ENCODE data around the gene NUDCD3. TPM values are rescaled to one million over a fixed set of nuclear protein-coding genes. Genes with fewer than 3 reads are reported as not detected.

NUDCD3 gene
- total RNA-seq, 1 donor = 54.3 TPM

DNA sequence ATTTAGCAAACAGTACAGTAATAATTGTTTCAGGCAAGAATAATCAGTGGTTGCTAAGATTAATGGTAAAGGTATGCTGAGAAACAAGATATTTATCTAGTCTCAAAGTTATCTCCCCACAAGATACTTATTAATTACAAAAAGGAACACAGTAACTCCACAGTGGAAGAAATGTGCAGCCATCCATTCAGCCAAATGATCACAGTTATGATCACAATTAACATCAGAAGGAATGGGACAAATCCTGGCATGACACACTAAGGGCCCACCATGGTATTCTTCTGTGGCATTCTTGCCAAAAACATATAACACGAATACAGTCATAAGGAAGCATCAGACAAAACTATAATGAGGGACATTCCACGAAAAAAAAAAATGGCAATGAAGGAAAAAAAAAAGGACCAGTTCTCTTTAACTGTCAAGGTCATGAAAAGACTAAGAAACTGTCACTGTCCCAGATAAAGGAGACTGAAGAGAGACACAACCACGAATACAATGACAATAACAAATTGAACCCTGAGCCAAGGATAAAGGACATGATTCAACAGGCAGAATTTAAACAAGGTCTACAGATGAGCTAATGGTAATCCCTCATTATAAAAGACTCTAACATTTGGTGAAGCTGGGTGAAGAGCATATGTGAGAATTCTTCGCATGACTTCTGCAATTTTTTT lies 20.9 kb downstream of the NUDCD3 start:
- peaks cover 25% of the 10 kb centered on the region for H4K20me1 ChIP-seq (ENCODE audit: insufficient read depth, low read length)

GRCh38 chr7:44467217-44467548 lies 23.3 kb downstream of the NUDCD3 start:
- Histone ChIP-seq H3K27ac (ENCODE audit: low read depth, low read length) (peak overlapping the region; percentile 70), H3K27me3 (ENCODE audit: insufficient read depth, low read length) (no peaks in the 10 kb centered on the region), H3K4me1 (ENCODE audit: insufficient read depth, low read length) (peaks cover 52% of the 10 kb centered on the region), H3K4me2 (ENCODE audit: insufficient read depth, low read length) (no peak overlapping the region), H3K9me3 (ENCODE audit: low read depth, low read length) (no peaks in the 10 kb centered on the region), H4K20me1 (ENCODE audit: insufficient read depth, low read length) (peaks cover 25% of the 10 kb centered on the region), H3K79me2 (ENCODE audit: insufficient read depth, low read length) (peaks cover 61% of the 10 kb centered on the region), H2AFZ (ENCODE audit: low read length) (no peak overlapping the region), H3K36me3 (ENCODE audit: insufficient read depth, low read length) (peaks cover 6% of the 10 kb centered on the region), H3K4me3 (ENCODE audit: insufficient read depth, low read length) (no peak overlapping the region)
- no peak for TF ChIP-seq CTCF (IDR thresholded peaks at IDR 0.05; ENCODE audit: extremely low read depth, low read depth, low read length)
- no peak for DNase-seq (ENCODE audit: insufficient read length, low spot score, missing footprints)

More for the DNA sequence above, 20.9 kb downstream of the NUDCD3 start:
- no peak for DNase-seq (ENCODE audit: insufficient read length, low spot score, missing footprints)
- Histone ChIP-seq H3K4me2 (ENCODE audit: insufficient read depth, low read length) (no peak overlapping the region), H3K27ac (ENCODE audit: low read depth, low read length) (no peak overlapping the region), H3K27me3 (ENCODE audit: insufficient read depth, low read length) (no peaks in the 10 kb centered on the region), H3K4me1 (ENCODE audit: insufficient read depth, low read length) (peaks cover 58% of the 10 kb centered on the region), H3K36me3 (ENCODE audit: insufficient read depth, low read length) (peaks cover 6% of the 10 kb centered on the region), H3K79me2 (ENCODE audit: insufficient read depth, low read length) (peaks cover 55% of the 10 kb centered on the region), H2AFZ (ENCODE audit: low read length) (no peak overlapping the region), H3K9me3 (ENCODE audit: low read depth, low read length) (no peaks in the 10 kb centered on the region), H3K4me3 (ENCODE audit: insufficient read depth, low read length) (no peak overlapping the region)
- no peak for TF ChIP-seq CTCF (IDR thresholded peaks at IDR 0.05; ENCODE audit: extremely low read depth, low read depth, low read length)

- peaks cover 63% of the 10 kb centered on the region for H3K79me2 ChIP-seq (ENCODE audit: insufficient read depth, low read length)
Measured at GRCh38 chr7:44466300-44467216, 23.9 kb downstream of the NUDCD3 start.

More at GRCh38 chr7:44466300-44467216, 23.9 kb downstream of the NUDCD3 start:
- H2AFZ ChIP-seq (ENCODE audit: low read length) = no peak overlapping the region
- H3K4me2 ChIP-seq (ENCODE audit: insufficient read depth, low read length) = peak overlapping the region; percentile 41
- H3K27ac ChIP-seq (ENCODE audit: low read depth, low read length) = peak overlapping the region; percentile 70
- H3K27me3 ChIP-seq (ENCODE audit: insufficient read depth, low read length) = no peaks in the 10 kb centered on the region
- no peaks in the 10 kb centered on the region for H3K9me3 ChIP-seq (ENCODE audit: low read depth, low read length)
- H3K4me3 ChIP-seq (ENCODE audit: insufficient read depth, low read length) = no peak overlapping the region
- no peak for TF ChIP-seq CTCF (IDR thresholded peaks at IDR 0.05; ENCODE audit: extremely low read depth, low read depth, low read length)
- peak; percentile 91 for DNase-seq (ENCODE audit: insufficient read length, low spot score, missing footprints)
- peaks cover 3% of the 10 kb centered on the region for H3K36me3 ChIP-seq (ENCODE audit: insufficient read depth, low read length)
- H4K20me1 ChIP-seq (ENCODE audit: insufficient read depth, low read length) = peaks cover 19% of the 10 kb centered on the region
- peaks cover 55% of the 10 kb centered on the region for H3K4me1 ChIP-seq (ENCODE audit: insufficient read depth, low read length)
